Duodenal mucosa (tissue), 2 donors: Measurements from ENCODE around the gene LAP3.

ENCODE experiments used
- H3K27ac ChIP-seq: one replicate; pipeline ENCODE4 v1.7.0; 2013; ENCODE audit warnings: low read depth, low read length
- H3K27me3 ChIP-seq, 2 donors: one replicate each; pipeline ENCODE4 v1.7.0; 2013; ENCODE audit warnings: low read length in 2 of 2, control low read depth in 1 of 2; ENCODE audit not compliant: insufficient read depth in 2 of 2, control insufficient read depth in 1 of 2
- H3K36me3 ChIP-seq, 2 donors: one replicate each; pipeline ENCODE4 v1.7.0; 2013; ENCODE audit warnings: low read length in 2 of 2, control low read depth in 1 of 2; ENCODE audit not compliant: insufficient read depth in 2 of 2, control insufficient read depth in 1 of 2
- H3K4me1 ChIP-seq, 2 donors: one replicate each; pipeline ENCODE4 v1.7.0; 2013; ENCODE audit warnings: low read length in 2 of 2, control low read depth in 1 of 2; ENCODE audit not compliant: insufficient read depth in 2 of 2, control insufficient read depth in 1 of 2
- H3K4me3 ChIP-seq, 2 donors: one replicate each; pipeline ENCODE4 v1.7.0; 2013; ENCODE audit warnings: low read length in 2 of 2, low read depth in 1 of 2
- H3K9ac ChIP-seq, 2 donors: one replicate each; pipeline ENCODE4 v1.7.0; 2013; ENCODE audit warnings: low read length in 2 of 2, low read depth in 1 of 2
- H3K9me3 ChIP-seq, 2 donors: one replicate each; pipeline ENCODE4 v1.7.0; 2013; ENCODE audit warnings: low read length in 2 of 2, control low read depth in 1 of 2; ENCODE audit not compliant: control insufficient read depth in 1 of 2

The LAP3 gene

DNA sequence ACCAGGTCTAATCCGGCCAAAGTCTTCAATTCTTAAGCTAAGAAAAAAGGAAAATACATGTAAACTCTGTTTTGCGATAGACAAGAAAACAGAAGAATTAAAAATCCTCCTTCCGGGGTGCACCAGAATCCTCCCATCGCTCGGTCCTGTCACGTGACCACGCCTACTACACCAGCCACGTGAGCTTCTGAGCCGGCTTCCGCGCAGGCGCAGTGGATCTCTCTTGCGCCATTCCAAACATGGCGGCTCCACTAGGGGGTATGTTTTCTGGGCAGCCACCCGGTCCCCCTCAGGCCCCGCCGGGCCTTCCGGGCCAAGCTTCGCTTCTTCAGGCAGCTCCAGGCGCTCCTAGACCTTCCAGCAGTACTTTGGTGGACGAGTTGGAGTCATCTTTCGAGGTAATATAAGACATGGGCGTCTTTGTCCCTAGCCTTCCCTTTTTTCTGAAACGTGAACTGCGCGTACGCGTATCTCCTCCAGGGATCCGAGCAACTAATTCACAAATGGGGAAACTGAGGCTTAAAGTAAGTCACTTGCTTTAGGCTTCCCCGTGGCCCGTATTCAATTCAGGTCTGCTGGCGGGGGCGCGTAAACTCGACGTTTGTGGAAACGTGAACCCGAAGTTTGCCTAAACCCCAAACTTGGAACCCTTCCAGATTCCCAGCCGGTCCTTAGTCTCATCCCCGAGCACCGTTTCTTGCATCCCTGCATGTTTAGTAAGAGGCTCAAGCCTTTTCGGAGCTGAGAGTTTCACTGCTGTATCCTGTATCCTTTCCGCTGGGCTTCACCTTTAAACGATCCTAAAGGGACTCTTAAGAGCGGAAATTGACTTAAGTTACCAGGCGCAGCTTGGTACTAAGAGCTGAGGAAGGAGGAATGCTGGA, 37.7 kb downstream of the LAP3 start, which contains the start of gene MED28:
TSS of gene MED28 (plus strand) at position 226 of the 884 bp plus-strand sequence. CDS start at position 240, 14 bp downstream.
- H3K9ac ChIP-seq: peak within 1 kb of the TSS; percentile 79 to 93
- peaks cover 12 to 22% of the 10 kb centered on the region in 2 donors for H3K4me1 ChIP-seq
- H3K4me3 ChIP-seq: peak within 1 kb of the TSS; percentile 88 to 96
- H3K9me3 ChIP-seq: no peaks in the 10 kb centered on the region
- peak within 1 kb of the TSS; percentile 45 for H3K27ac ChIP-seq
- H3K27me3 ChIP-seq: no peaks in the 10 kb centered on the region
- H3K36me3 ChIP-seq: peaks cover 11 to 24% of the 10 kb centered on the region in 2 donors

DNA sequence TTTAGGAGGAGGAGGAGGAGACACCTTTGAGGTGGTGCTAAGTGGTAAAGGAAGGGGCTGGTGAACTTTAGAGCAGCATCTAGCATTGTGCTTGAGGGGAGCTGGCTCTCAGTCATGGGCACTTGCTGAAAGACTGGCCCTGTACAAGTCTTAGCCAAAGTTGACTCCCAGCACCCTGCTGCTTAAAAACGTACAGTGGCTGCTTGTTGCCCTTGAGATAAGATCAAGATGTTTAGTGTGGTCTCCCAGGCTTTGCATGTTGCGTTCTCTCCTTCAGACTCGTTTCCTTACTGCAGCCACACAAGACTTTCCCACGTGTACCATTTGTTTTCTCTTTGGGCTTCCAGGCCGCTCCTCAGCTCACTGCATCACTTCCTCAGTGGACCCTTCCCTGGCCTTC, 39.3 kb downstream of the LAP3 start:
- peaks cover 11 to 40% of the 10 kb centered on the region in 2 donors for H3K36me3 ChIP-seq
- H3K4me1 ChIP-seq: peaks cover 12 to 22% of the 10 kb centered on the region in 2 donors
- H3K27me3 ChIP-seq: no peaks in the 10 kb centered on the region
- peak overlapping the region in 1 of 2 donors; percentile 32 for H3K9ac ChIP-seq
- no peak overlapping the region for H3K27ac ChIP-seq
- H3K9me3 ChIP-seq: no peaks in the 10 kb centered on the region
- H3K4me3 ChIP-seq: peak overlapping the region; percentile 42

GRCh38 chr4:17618926-17619325, 41.9 kb downstream of the LAP3 start:
- H3K9ac ChIP-seq: no peak overlapping the region
- no peak overlapping the region for H3K27ac ChIP-seq
- peaks cover 25 to 64% of the 10 kb centered on the region in 2 donors for H3K36me3 ChIP-seq
- no peaks in the 10 kb centered on the region for H3K27me3 ChIP-seq
- H3K9me3 ChIP-seq: no peaks in the 10 kb centered on the region
- H3K4me3 ChIP-seq: no peak overlapping the region
- peaks cover 12 to 22% of the 10 kb centered on the region in 2 donors for H3K4me1 ChIP-seq

- Histone ChIP-seq H3K4me3 (no peak overlapping the region), H3K4me1 (peaks cover 12 to 22% of the 10 kb centered on the region in 2 donors), H3K27ac (no peak overlapping the region), H3K9me3 (no peaks in the 10 kb centered on the region), H3K27me3 (no peaks in the 10 kb centered on the region), H3K36me3 (peaks cover 29 to 70% of the 10 kb centered on the region in 2 donors), H3K9ac (no peak overlapping the region)
Measured at GRCh38 chr4:17619416-17620105, 42.6 kb downstream of the LAP3 start.

DNA sequence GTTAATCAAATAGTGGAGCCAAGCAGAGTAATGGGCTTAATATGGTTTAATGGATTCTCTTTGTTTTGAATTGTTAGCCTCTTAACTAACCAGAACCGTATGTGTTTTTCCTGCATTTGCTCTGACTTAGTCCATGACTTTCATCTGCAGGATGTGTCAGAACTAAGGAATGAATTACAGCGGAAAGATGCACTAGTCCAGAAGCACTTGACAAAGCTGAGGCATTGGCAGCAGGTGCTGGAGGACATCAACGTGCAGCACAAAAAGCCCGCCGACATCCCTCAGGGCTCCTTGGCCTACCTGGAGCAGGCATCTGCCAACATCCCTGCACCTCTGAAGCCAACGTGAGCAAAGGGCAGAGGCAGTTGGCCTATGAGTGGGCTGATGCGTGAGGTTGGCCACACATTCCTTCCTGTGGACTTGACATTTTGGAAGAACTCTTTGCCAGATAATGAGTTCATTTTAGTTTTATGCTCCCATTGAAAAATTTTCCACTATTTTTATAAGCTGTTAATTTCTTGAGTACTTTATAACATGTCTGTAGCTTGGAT, 46.5 kb downstream of the LAP3 start:
- Histone ChIP-seq H3K9me3 (no peaks in the 10 kb centered on the region), H3K27me3 (no peaks in the 10 kb centered on the region), H3K27ac (no peak overlapping the region), H3K36me3 (peaks cover 43 to 98% of the 10 kb centered on the region in 2 donors), H3K9ac (no peak overlapping the region), H3K4me1 (peaks cover 0 to 7% of the 10 kb centered on the region in 2 donors), H3K4me3 (no peak overlapping the region)

DNA sequence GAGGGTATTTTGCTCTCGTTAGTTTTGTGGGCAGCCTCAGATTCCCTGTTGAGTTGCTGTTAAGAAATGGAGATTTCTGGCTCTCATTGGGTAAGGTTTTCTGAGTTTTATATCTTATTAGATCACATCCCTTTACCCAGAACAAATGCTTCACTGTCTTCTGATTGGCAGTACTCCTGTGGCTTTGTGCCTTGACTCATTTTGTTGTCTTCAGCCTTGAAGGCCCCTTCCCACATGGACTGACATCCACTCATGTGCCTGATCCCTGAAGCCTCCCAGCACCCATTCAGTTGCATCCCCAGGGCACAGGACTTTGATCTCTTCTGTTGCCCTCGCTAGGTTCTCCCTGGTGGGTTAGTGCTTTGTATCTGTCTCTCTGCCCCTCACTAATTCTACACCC, 47.8 kb downstream of the LAP3 start:
- Histone ChIP-seq H3K4me3 (no peak overlapping the region), H3K36me3 (peaks cover 42 to 97% of the 10 kb centered on the region in 2 donors), H3K27ac (no peak overlapping the region), H3K27me3 (no peaks in the 10 kb centered on the region), H3K9ac (no peak overlapping the region), H3K9me3 (no peaks in the 10 kb centered on the region), H3K4me1 (no peaks in the 10 kb centered on the region)

GRCh38 chr4:17630228-17630627, 53.2 kb downstream of the LAP3 start:
- no peak overlapping the region for H3K9ac ChIP-seq
- no peak overlapping the region for H3K4me3 ChIP-seq
- H3K36me3 ChIP-seq: peaks cover 32 to 81% of the 10 kb centered on the region in 2 donors
- no peaks in the 10 kb centered on the region for H3K4me1 ChIP-seq
- no peaks in the 10 kb centered on the region for H3K9me3 ChIP-seq
- no peak overlapping the region for H3K27ac ChIP-seq
- H3K27me3 ChIP-seq: no peaks in the 10 kb centered on the region

- no peaks in the 10 kb centered on the region for H3K4me1 ChIP-seq
- no peak overlapping the region for H3K27ac ChIP-seq
- H3K9ac ChIP-seq: no peak overlapping the region
- H3K4me3 ChIP-seq: no peak overlapping the region
- H3K27me3 ChIP-seq: no peaks in the 10 kb centered on the region
- peaks cover 18 to 48% of the 10 kb centered on the region in 2 donors for H3K36me3 ChIP-seq
- H3K9me3 ChIP-seq: no peaks in the 10 kb centered on the region
Measured at GRCh38 chr4:17633600-17633999, 56.6 kb downstream of the LAP3 start.

DNA sequence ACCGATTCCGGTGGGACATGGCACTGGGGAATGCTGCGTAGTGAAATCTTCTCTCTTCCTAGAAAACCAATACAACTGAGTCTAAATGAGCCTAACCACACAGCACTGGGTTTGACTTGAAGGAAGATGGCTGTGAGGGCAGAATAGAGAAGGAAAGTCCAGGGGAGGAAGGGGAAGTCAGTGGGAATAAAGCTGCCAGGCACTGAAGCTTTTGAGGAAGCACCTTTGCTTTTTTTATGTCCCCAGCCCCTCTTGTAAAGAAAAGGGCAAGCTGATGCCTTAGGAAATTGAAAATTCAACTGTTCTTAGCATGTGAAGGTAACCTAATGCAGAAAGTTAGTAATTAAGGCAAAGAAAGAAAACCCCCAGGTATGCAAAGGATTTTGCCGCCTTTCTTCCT, 58.1 kb downstream of the LAP3 start:
- Histone ChIP-seq H3K36me3 (peaks cover 11 to 34% of the 10 kb centered on the region in 2 donors), H3K4me1 (no peaks in the 10 kb centered on the region), H3K9ac (no peak overlapping the region), H3K27ac (no peak overlapping the region), H3K4me3 (no peak overlapping the region), H3K27me3 (no peaks in the 10 kb centered on the region), H3K9me3 (no peaks in the 10 kb centered on the region)

DNA sequence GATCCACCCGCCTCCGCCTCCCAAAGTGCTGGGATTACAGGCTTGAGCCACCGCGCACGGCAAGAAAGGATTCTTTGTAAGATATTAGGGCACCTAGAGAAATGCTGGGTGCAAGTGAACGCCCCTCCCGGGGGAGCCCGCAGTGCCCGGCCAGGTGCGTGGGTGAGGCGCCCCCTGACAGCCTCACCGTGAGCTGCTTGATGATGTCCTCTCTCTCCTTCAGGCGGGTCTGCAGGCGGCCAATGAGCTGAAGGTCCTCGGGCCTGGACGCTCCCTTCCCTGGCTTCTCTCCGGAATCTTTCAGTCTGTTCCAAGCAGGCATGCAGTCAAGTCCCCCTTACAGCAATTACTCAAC, 59.3 kb downstream of the LAP3 start:
- Histone ChIP-seq H3K27me3 (no peaks in the 10 kb centered on the region), H3K27ac (no peak overlapping the region), H3K9ac (no peak overlapping the region), H3K36me3 (peaks cover 8 to 24% of the 10 kb centered on the region in 2 donors), H3K9me3 (no peaks in the 10 kb centered on the region), H3K4me3 (no peak overlapping the region), H3K4me1 (no peaks in the 10 kb centered on the region)
